ENCODE data around the gene NELFA.
"Not testable (repeated sequence)": the region's sequence is repeated elsewhere in the genome, so short reads cannot be mapped to it uniquely, and the experiment has no call there.

Gene NELFA

DNA sequence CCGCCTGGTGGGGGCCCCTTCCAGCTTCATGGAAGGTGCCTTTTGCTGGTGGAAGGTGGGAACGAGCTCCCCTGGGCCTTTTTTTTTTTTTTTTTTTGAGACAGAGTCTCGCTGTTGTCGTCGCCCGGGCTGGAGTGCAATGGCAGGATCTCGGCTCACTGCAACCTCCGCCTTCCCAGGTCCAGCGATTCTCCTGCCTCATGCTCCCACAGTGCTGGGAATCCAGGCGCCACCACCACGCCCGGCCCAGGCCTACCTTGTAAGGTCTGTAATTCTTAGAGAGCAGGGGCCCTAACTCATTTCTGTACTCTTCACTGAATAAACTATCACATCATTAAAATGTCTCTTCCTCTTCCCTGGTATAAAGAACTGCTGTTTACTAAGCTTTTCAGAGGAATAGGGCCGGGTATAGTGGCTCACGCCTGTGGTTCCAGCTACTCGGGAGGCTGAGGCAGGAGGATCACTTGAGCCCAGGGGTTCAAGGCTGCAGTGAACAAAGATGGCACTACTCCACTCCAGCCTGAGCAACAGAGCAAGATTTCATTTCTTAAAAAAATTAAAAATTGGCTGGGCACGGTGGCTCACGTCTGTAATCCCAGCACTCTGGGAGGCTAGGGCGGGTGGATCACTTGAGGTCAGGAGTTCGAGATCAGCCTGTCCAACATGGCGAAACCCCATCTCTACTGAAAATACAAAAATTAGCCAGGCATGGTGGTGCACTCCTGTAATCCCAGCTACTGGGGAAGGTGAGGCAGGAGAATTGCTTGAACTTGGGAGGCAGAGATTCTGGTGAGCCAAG lies 14.9 kb downstream of the NELFA start:
- DNase-seq (ENCODE audit: low spot score), result not testable (repeated sequence)

DNA sequence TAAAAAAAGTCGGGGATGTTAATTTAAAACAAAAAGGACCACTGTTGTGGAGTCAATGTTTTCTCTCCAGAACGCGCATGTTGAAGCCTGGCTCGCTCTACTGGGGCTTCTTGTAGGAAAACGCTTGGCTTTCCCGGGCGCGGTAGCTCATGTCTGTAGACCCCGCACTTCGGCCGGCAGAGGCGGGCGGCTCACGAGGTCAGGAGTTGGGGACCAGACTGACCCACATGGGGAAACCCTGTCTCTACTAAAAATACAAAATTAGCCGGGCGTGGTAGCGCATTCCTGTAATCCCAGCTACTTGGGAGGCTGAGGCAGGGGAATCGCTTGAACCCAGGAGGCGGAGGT lies 15.6 kb downstream of the NELFA start:
- DNase-seq (ENCODE audit: low spot score), result no peak

DNA sequence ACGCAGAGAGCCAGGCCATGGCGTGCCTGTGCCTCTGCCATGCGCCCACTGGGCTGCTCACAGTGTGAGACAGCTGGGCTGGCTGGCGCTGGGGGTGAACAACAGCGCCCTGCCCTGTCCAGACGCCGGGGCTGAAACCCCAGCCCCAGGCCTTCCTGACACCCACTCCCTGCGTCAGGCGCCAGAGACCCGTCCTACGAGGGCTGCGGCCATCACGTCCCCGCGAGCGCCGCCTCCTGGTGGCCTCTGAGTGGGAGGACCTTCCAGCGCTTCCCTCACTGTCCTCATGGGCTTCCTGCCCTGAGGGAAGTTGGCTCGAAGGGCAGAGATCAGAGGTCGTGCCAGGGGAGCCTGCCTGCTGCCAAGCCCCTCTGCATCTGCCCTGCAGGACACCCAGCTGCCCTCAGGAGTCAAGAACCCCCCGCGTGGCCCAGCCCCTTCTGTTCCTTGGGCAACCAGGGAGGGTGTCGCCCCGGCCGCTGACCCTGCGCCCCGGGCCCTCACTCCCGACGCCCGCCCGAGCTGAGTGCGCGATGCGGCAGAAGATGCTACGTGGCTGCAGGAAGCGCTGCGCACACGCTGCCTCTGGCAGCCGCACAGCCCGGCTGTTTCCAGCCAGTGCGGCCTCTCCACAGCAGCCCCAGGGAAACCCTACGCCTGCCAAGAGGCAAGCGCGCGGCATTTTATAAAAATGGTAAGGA lies 16.2 kb downstream of the NELFA start:
- DNase-seq (ENCODE audit: low spot score), result no peak

DNA sequence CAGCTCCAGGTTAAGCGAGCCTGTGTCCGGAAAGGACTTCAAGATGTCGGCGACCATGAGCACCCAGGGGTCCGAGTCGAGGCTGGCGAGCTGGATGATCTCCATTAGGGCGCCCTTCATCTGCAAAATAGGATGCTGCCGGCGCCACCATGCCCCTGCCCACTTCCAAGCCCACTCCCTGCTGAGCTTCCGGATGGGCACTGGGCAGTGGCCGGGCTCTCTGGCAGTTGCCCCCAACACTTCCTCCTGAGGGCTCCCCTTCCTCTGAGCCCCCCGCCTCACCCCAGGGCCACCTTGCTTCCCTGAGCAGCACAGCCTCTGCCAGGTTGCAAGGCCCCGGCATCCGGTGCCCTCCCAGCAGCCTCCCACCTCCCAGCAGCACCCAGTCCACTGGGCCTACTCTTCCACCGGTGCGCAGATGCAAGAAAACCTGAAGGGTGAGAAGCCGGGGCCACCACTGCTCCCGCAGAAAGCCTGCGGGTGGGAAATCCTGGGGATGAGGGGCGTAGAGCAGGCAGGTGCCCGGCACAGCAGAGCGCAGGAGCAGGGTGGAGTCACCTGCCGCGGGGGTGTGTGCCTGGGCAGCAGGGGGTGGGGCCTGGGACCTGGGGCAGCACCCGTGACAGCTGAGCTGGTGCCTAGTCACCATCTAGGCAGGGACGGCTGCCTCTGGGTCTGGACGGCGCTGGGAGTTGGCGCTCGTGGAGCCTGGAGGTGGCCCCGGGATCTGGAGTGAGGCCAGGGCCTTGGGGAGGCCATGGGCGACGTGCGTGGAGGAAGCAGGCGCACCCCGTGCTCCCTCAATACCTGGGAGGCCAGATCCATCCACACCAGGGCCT lies 17.0 kb downstream of the NELFA start:
- no peak for DNase-seq (ENCODE audit: low spot score)

DNA sequence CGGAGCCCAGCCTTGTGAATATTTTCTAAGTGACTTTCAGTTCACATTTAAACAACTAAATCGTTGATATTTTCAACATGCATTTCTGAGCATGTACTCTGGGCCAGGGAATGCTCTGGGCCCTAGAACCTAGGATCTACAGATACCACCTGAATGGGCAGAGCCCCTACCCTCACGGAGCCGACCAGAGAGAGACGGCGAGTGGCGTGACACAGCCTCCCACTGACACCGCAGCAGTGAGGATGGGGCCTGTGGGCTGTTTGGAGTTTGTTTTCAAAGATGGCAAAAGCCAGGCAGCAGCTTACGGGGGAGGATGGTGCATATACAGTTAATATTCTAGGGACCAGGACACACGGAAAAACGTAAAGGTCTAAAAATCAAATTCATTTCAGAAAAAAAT lies 17.7 kb downstream of the NELFA start:
- no peak for DNase-seq (ENCODE audit: low spot score)

DNA sequence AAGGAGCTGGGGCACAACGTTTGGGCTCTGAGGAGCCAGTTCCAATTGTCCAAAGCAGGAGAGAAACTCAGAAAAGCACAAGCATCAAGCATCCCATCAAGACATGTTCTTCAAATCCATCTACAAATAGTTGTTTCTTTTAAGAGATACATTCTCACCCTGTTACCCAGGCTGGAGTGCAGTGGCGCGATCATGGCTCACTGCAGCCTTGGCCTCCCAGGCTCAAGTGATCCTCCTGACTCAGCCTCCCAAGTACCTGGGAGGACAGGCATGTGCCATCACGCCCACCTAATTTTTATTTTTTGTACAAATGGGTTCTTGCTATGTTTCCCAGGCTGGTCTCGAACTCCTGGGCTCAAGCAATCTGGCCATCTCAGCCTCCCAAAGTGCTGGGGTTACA lies 18.1 kb downstream of the NELFA start:
- no peak for DNase-seq (ENCODE audit: low spot score)

DNA sequence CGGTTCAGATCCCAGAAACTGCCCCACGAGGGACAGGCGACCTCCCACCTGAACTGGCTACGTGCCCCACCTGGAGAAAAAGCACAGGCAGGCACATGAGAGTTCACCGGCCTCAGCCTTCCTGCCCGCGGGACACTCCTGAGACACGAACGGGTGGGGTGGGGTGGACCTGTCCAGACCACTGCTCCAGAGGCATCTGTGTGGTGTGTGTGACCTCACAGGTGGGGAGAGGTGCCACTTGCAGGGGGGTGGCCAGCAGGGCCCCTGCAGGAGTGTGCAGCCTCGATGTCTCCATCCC lies 18.5 kb downstream of the NELFA start:
- no peak for DNase-seq (ENCODE audit: low spot score)

DNA sequence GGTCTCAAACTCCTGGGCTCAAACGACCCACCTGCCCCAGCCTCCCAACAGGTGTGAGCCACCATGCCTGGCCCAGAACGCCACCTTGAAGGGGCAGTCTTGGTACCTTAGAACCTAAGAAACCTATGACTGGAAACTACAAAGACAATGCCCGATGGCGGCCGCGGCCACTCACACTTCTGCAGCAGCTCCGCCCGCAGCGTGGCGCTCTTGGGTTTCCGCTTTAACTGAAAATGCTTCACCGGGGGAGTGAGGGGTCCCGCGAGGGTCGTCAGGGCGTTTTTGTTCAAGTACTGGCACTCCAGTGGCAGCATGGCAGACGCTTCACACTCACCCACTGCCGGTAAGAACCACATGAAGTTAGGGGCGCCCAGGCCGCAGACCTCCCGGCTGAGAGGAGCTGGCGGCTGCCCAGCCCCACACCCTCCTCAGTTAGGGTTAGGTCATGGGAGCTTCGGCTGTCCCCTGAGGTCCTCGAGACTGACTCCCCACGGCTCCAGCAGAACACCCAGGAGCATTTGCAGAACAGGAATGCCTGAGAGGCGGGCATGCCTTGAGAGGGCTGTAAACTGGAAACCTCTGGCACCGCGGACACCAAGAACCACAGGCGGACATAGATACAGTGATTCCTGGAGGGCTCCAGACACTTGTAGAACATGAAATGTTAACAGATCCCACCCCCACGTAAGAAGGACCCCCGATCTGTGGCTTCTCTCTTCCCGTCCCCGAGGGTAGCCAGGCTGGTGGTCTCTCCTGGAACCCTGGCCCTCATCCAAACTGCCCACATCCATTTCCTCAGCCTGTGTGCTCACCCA lies 19.0 kb downstream of the NELFA start:
- no peak for DNase-seq (ENCODE audit: low spot score)

DNA sequence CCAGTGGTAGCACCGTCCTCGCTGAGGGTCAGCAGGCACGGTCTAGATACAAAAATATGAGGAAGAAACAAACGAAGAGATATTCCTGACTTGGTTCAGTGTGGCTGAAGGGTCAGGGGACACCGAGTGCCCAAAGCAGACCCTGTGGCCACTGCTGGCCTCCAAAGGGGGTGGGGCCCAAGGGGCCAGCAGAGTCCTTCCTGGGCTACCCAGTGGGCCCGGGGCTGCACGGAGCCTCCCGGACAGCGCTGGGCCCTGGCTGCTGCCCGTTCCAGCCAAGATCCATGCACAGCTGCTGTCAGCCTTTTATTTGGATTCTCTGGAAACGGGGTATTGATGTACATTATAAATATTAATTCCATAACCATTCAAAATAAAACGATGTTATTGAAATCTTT lies 20.4 kb downstream of the NELFA start:
- DNase-seq (ENCODE audit: low spot score), result no peak

DNA sequence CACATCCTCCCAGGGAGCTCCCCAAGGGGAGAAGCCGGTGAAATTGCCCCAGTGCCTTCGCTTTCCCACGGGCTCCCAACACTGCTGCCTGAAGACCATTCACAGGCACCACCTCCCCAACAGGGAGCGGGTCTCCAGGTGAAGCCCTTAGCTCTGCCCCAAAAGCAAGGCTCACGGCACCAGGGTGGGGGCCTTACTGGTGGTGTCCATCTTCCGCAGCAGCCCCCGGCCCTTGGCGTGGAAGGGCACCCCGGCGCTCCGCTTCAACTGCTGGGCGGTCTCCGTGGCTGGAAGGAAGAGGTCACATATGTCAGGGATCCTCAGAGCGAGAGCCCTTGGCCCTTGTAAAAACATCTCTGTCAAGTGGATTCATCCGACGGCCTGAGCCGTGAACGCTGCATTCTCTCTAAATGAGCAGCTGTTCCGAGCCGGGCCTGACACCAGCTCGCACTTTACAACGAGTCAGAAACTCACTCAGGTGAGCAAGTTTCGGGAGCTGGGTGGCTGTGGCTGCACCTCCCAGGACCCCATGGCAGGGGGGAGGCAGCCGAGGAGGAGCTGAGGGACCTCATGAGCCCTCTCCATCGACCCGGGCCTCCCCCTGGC lies 20.9 kb downstream of the NELFA start:
- DNase-seq (ENCODE audit: low spot score), result no peak

DNA sequence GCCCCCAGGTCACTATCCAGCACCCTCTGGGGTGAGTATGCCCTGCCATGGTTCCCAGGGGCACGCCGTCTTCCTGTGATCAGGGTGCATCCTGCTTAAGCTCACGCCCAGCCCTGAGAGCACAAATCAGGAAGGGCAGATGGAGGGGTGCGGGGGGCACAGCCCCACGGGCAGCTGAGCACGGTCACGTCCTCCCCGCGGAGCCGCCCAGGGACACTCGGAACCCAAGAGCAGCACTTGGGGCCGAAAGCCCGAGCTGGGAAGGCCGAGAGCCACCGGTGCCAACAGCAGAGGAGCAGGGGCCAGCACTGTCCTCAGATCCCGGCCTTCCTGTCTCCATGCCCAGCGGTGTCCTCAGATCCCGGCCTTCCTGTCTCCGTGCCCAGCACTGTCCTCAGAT lies 21.5 kb downstream of the NELFA start:
- DNase-seq (ENCODE audit: low spot score), result no peak

DNA sequence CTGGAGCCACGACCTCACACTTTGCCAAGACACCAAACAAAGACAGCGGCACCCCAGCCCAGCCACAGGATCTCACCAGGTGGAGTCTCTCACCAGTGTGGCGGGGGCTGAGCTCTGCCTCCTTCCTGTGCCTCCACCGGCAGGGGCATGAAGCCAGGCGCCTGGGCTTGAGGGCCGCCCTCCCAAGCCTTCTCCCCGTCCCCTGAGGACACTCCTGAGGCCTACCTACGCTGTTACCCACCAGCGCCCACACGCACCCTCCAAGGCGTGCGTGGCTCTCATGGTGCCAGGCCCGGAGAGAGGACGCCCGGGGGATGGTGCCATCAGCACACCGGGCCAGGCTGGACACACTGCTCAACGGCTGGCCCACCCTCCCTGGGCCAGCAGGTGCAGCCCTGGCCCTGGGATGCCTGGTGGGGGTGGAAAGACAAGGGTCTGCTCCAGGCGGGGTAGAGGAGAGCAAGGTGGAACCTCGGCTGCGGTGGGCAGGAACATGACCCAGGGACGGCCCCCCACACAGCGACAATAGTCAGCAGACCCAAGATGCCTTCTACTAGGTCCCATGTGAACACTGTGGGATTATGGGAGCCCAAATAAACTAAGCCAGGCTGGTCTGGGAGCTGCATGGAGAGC lies 22.1 kb downstream of the NELFA start:
- DNase-seq (ENCODE audit: low spot score), result no peak

DNA sequence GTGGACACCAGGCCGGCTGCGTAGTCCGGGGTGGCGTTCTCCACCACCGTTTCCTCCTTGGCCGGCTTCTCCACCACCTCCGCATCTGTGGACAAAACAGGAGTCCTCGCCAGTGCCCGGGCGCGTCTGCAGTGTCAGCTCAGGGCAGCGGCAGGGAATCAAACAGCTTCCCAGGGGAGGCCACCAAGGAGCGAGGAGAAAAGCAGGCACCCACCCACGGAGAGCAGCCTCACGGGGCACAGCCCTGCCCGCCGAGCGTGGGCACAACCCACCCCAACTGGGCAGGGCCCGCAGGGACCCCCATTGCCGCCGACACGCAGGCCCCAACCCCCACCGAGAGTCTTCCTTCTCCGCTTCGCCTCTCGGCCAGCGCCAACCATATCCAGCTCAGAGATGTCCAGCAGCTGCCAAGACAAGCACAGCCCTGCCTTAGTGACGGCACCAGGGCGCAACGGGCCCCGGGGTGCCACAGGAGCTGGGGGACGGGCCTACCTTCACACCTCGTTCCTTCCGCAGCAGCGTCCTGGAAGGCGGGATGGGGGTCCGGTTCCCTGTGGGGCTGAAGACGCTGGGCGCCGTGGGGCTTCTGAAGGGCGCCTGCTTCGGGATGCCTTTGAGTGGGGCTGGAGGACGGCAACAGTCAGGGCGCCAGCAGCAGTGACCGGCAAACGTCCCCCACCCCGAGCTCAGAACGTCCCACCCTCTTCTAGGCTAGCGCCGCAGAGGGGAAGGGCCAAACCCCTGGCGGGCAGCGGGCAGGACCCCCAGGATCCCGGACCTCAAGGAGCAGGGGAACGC lies 22.8 kb downstream of the NELFA start:
- no peak for DNase-seq (ENCODE audit: low spot score)

DNA sequence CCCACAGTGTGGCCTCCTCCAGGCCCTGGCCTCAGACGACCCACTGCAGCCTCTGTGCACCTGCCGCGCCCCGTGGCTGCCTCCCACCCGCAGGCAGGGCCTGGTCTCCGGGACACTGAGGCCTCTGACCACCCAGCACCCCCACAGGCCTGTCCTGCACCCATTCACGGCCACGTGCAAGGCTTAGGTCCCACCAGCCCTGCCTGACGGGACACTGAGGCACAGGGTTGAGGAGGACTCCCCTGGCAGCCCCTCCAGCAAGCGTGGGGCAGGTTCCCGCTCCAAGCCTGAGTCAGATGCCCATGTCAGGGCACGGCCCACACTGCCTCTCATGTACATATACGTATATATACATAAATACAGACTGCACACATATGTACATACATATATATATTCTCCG lies 23.5 kb downstream of the NELFA start:
- DNase-seq (ENCODE audit: low spot score), result no peak

DNA sequence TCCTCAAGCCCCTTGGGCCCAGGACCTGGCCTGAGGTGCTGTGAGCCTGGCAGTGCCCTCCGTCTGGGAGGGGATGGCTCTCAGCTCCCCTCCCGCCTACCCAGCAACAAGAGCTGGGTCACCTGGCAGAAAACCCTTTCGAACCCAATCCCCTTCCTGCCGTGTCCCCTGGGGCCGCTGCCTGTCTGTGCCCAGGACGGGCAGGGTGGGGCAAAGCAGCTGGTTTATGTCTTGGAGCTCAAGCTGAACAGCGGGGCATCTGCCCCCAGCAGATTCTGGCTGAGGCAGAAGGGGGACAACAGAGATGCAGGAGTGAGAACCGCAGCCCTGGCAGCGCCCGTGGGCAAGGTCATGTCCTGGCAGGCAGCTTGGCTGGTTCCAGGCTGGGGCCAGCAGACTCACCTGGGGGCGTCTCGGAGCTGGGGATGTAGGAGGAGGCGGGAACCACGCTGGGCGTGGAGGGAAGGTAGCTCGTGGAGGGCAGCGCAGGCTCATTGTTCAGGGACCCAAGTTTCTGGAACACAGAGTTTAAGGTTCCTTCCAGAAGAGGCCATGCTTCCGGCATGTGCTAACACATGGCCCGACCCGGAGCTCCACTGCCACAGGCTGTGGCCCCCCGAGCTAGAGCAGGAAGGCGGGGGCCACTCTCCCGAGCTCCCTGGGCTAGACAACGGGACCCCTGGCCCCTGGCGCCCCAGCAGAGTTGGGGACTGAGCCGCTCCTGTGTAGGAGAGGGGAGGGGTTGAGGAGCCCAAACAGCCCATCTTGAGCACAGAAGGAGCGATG lies 24.2 kb downstream of the NELFA start:
- DNase-seq (ENCODE audit: low spot score), result no peak

DNA sequence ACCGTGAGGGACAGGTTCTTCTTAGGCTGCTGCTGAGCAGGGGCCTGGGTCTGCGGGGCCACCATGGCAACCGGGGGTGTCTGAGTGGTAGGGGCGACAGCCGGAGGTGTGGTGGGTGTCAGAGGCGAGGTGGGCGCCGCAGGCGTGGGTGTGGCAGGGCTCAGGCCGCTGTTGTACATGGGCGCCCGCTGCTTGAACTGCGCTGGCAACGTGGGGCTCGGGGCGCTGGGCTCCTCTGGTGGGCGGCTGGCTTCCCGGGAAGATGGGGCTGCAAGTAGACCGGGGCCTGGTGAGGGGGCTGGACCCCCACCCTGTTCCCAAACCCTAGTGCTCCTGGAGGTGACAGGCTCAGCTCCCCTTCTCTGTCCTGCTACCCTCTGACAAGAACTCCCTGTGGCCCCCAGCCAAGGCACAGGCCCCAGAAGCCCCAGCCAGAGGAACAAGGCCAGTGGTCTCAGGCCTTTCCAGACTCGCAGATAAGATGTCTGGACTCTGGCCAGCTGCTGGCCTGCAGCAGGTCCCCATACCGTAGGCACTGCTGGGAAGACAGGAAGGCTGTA lies 24.8 kb downstream of the NELFA start:
- no peak for DNase-seq (ENCODE audit: low spot score)

DNA sequence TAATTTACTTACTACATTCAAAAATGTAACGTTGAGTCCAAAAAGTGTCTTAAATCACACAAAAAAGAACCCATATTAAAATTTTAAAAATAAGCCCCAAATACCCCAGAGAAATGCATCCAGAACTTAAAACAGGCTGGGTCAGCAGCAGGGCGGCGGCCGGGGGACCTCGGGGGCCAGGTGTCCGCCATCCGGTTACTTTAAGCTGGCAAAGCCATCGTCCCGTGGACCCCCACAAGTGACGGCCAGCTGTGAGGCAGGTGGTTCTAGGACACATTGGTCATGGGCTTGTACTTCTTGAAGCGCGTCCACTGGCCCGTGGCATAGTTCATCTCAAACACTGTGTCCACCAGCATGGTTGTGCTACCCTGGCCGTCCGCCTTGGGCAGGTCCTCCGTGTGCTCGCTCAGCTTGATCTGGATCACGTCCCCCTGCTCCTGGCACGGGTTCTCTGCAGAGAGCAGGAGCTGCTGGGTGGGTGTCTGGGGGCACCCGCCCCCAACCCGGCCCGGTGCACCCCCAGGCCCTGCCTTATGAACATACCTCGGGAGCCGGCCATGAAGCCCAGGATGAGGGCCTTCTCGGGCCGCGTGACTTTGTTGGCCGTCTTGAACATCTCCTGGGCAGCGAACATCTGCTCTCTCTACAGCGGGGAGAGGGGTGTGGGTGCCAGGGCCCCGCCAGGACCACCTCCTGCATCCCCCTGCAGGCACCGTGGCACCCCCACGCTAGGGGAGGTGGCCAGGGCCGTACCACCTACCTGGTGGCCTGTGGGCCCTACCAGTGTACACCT lies 25.5 kb downstream of the NELFA start:
- no peak for DNase-seq (ENCODE audit: low spot score)
